K562 (cell line): ENCODE measurements around the gene NOL11. TPM values are rescaled to one million over a fixed set of nuclear protein-coding genes. Genes with fewer than 3 reads are reported as not detected.

Source experiments
- ETS2 ChIP-seq: IDR thresholded peaks from 2 replicates; pipeline ENCODE4 v1.6.1; 2016; ENCODE audit warnings: borderline replicate concordance, missing genetic modification characterization, mild to moderate bottlenecking, moderate library complexity, missing compliant biosample characterization; ENCODE audit not compliant: poor library complexity, severe bottlenecking
- MEIS2 ChIP-seq: fragments of 450-650 bp; IDR thresholded peaks from 2 replicates; pipeline ENCODE4 v1.6.1; 2014; ENCODE audit warnings: mild to moderate bottlenecking; ENCODE audit not compliant: partially characterized antibody
- MTA3 ChIP-seq: fragments of 450-650 bp; formaldehyde crosslinking; IDR thresholded peaks from 2 replicates; pipeline ENCODE4 v1.6.1; 2017; ENCODE audit warnings: mild to moderate bottlenecking, borderline replicate concordance
- PBX2 ChIP-seq, 2 experiments: IDR thresholded peaks in 1 of 2; conservative IDR thresholded peaks in 1 of 2; 2 replicates each; pipeline ENCODE4 v1.6.1; 2016; ENCODE audit warnings: low read depth in 2 of 2, mild to moderate bottlenecking in 1 of 2, missing compliant biosample characterization in 1 of 2, missing genetic modification characterization in 1 of 2, moderate library complexity in 1 of 2
- PRPF4 ChIP-seq: fragments of 200-400 bp; formaldehyde crosslinking; IDR thresholded peaks from one replicate; pipeline ENCODE4 v1.6.1; 2017; ENCODE audit warnings: low read length, low read depth, mild to moderate bottlenecking; ENCODE audit not compliant: insufficient read depth, poor library complexity, severe bottlenecking
- SNIP1 ChIP-seq: fragments of 450-650 bp; IDR thresholded peaks from 2 replicates; pipeline ENCODE4 v1.7.1; 2017; ENCODE audit warnings: low read depth, mild to moderate bottlenecking
- ZFP1 ChIP-seq: fragments of 450-650 bp; formaldehyde crosslinking; IDR thresholded peaks from 2 replicates; pipeline ENCODE4 v1.4.0; 2020; ENCODE audit warnings: mild to moderate bottlenecking, mixed read lengths
- ZNF436 ChIP-seq: fragments of 250-450, 450-650 bp; sonication (Bioruptor Pico); formaldehyde crosslinking; IDR thresholded peaks from 2 replicates; pipeline ENCODE4 v1.7.0; 2020; ENCODE audit warnings: mild to moderate bottlenecking
- ZNF695 ChIP-seq: fragments of 450-650 bp; formaldehyde crosslinking; IDR thresholded peaks from 2 replicates; pipeline ENCODE4 v1.4.0; 2020; ENCODE audit warnings: mild to moderate bottlenecking, moderate library complexity
- ZZZ3 ChIP-seq: fragments of 450-650 bp; IDR thresholded peaks from 2 replicates; pipeline ENCODE4 v1.6.1; 2016; ENCODE audit warnings: antibody characterized with exemption, mild to moderate bottlenecking, moderate library complexity
- polyA plus RNA-seq, 8 experiments: library from polyadenylated mRNA; depleted of rRNA in 4 of 8; stranded (reverse) in 5 of 8; unstranded in 3 of 8; fragments of >200 nt; fragmentation: Nextera tagmentation in 2 of 8; fragmentation: Illumina TruSeq in 1 of 8; extraction: Ambion mirVana in 2 of 8; extraction: Trizol in 1 of 8; gene quantifications; 2 replicates each; pipeline versions ENCODE4 v1.2.1 to v1.2.3, GENCODE V29; 2011 to 2014; ENCODE audit warnings: inconsistent platforms in 1 of 8, missing spikeins in 1 of 8
- total RNA-seq, 7 experiments: library from RNA; depleted of rRNA in 6 of 7; stranded (reverse); fragments of >200 nt in 6 of 7; fragmentation: Illumina TruSeq in 2 of 7; extraction: Trizol in 2 of 7; gene quantifications; 2 replicates each; pipeline versions ENCODE4 v1.2.1 to v1.2.3, GENCODE V29; 2011 to 2021; ENCODE audit warnings: low replicate concordance in 1 of 7
- TF ChIP-seq, protein P1 (sequence below): fragments of 250-450 bp; sonication (Bioruptor Pico); IDR thresholded peaks from 2 replicates; pipeline ENCODE4 v1.5.0; 2021

Gene NOL11
- total and polyA plus RNA-seq, 9 of the 15 experiments (the other 6 are each of a cell fraction or from before 2014, with no cell fraction given) = 61.1 to 175 (median 121) TPM

DNA sequence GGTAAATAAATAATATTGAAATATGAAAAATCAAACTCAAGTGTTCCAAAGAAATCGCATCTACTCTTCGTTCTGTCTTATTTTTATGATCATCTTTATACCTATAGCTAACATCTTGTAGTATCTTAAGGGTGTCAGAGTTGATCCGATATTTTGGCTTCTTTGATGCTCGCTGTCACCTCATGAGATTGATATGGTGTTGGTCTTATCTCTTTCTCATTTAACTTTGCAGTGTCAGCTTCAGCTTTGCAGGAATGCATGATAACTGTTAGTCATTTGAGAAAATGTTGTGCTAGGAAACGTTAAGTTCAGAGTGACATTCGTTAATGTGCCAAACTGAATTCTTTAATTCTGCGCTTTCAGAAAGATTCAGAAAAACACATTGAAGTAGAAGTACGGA, 19.4 kb downstream of the NOL11 start (continued):
- TF ChIP-seq SNIP1 (no peak), ETS2 (tag) (no peak), ZNF436 (CRISPR knock-in tag) (no peak), PRPF4 (no peak), PBX2 (CRISPR knock-in tag; IDR thresholded peaks at IDR 0.05; ENCODE audit: low read depth) (no peak), PBX2 (tag; conservative IDR thresholded peaks at IDR 0.05; ENCODE audit: low read depth) (peak; percentile 83), ZFP1 (CRISPR knock-in tag) (no peak), ZNF695 (CRISPR knock-in tag) (no peak), ZZZ3 (peak; percentile 31; the same call in 1 of the 2 replicates), MEIS2 (peak; percentile 66), MTA3 (no peak)
- TF ChIP-seq, protein P1, sequence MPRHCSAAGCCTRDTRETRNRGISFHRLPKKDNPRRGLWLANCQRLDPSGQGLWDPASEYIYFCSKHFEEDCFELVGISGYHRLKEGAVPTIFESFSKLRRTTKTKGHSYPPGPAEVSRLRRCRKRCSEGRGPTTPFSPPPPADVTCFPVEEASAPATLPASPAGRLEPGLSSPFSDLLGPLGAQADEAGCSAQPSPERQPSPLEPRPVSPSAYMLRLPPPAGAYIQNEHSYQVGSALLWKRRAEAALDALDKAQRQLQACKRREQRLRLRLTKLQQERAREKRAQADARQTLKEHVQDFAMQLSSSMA (CRISPR knock-in tag) = no peak
